Astrocyte of the spinal cord (primary cell): ENCODE data around the gene NELFCD.
"Not testable (repeated sequence)": the region's sequence is repeated elsewhere in the genome, so short reads cannot be mapped to it uniquely, and the experiment has no call there.

Experiments used
- DNase-seq: peaks from one replicate; pipeline ENCODE4 v3.0.0; 2011; ENCODE audit warnings: low read depth, low spot score
- H3K4me3 ChIP-seq: 2 replicates; pipeline ENCODE4 v1.5.1; 2011; ENCODE audit warnings: low read depth, mild to moderate bottlenecking, low read length, moderate library complexity
- CTCF ChIP-seq: IDR thresholded peaks from 2 replicates; pipeline ENCODE4 v1.5.1; 2012; ENCODE audit warnings: low read depth, mild to moderate bottlenecking, low read length, inconsistent platforms
- in situ Hi-C: cut with HindIII; loops from 2 replicates; pipeline ENCODE4 v1.10.0; 2017; ENCODE audit warnings: low sequenced_read_pairs

NELFCD gene

DNA sequence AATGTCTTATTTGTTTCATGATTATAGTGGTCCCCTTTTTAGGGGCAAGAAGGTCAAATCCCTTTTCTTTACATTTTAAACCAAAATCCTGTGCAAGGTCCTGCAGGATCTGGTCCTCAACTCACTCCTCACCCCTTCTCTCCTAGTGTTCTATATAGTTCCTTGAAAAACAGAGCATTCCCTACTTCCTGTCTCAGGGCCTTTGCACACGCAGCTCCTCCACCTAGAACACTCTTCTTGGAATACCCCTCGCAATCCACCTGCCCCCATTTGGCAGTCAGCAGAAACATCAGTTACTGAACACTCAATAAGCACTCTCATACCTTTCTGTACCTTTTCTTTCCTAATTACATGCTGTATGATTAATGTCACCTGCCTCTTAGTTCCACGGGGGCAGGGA, 54.3 kb downstream of the NELFCD start:
- in situ Hi-C loops: no loop called here
- no peak overlapping the region for H3K4me3 ChIP-seq
- DNase-seq: no peak
- TF ChIP-seq CTCF: no peak

DNA sequence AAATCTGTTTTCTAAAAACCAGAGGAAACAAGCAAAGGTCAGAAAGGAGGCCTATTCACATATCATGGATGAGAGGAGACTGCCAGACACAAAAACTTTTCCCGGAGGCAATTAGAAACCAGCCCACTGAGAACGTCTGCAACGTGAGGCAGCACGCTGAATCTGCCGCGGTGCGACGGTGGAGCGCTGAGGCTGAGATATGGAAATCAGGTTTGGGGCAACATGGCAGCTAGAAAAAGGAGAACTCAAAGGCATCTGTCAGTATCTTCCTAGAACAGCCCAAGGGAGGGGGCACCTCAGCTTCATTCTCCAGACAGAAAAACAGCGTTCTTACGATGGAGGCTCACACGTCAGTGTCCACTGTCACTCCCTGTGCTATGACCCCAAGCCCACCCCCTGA, 56.3 kb downstream of the NELFCD start:
- TF ChIP-seq CTCF: no peak
- no peak for DNase-seq
- in situ Hi-C loops: no loop called here
- no peak overlapping the region for H3K4me3 ChIP-seq

DNA sequence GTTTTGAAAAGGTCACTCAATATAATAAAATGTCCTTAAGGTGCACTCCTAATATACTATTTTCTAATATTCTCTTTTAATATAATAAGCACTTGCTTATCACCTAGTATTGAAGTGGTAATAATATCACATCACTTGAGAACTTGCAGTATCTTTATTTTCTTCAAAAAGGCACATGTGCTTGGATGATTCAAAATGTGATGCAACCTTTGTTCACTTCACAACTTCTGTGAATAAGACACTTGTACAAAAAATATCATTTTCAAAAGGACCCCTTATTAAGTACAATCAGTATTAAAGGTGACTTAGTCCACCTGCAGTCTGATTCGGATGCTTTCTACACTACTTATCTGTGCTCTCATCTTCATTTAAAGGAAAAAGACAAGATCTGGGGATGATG, 58.2 kb downstream of the NELFCD start:
- in situ Hi-C loops: no loop called here
- no peak overlapping the region for H3K4me3 ChIP-seq
- TF ChIP-seq CTCF: no peak
- no peak for DNase-seq

- no peak overlapping the region for H3K4me3 ChIP-seq
- TF ChIP-seq CTCF: no peak
- in situ Hi-C loops: no loop called here
- no peak for DNase-seq
Measured at GRCh38 chr20:59040667-59041066, 59.6 kb downstream of the NELFCD start.

GRCh38 chr20:59041487-59041886, 60.4 kb downstream of the NELFCD start:
- DNase-seq, in situ Hi-C loops: not testable (repeated sequence)
- peak overlapping the region; percentile 71 for H3K4me3 ChIP-seq

DNA sequence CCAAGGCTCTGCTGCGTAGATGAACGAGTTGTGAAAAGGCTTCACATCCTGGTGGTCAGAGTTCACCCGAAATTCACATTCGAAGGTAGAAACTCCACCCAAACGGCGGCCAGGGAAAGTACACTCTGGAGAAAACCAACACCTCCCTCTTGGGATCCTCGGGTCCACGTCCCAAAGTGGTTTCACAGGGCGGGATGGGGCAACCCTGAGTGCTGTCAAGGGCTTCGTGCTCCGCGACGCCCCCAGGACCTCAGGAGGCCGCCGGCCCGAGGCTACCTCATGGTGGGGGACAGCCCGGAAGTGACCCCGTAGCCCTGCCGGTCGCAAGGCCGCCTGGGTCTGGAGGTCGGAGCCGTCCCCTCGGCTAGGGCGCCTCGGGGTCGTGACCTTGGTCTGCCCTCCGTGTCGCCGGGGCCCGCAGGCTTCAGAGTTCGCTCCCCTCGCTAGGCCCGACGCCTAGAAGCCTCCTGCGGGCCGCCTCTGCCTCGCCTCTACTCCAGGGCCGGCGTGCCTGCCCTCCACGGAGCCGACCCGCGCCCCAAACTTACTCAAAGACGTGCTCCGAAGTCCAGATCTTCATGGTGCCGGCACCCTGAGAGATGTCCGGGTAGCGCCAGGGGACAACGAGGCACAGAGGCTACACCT, 61.2 kb downstream of the NELFCD start, which contains the start of gene PRELID3B:
Gene PRELID3B, minus strand, starts transcription at position 636 of the 645 bp plus-strand sequence. Its CDS starts 56 bp downstream, at position 580.
- no peak for DNase-seq
- peak within 1 kb of the TSS; percentile 71 for H3K4me3 ChIP-seq
- in situ Hi-C loops: no loop called here
- TF ChIP-seq CTCF: no peak

DNA sequence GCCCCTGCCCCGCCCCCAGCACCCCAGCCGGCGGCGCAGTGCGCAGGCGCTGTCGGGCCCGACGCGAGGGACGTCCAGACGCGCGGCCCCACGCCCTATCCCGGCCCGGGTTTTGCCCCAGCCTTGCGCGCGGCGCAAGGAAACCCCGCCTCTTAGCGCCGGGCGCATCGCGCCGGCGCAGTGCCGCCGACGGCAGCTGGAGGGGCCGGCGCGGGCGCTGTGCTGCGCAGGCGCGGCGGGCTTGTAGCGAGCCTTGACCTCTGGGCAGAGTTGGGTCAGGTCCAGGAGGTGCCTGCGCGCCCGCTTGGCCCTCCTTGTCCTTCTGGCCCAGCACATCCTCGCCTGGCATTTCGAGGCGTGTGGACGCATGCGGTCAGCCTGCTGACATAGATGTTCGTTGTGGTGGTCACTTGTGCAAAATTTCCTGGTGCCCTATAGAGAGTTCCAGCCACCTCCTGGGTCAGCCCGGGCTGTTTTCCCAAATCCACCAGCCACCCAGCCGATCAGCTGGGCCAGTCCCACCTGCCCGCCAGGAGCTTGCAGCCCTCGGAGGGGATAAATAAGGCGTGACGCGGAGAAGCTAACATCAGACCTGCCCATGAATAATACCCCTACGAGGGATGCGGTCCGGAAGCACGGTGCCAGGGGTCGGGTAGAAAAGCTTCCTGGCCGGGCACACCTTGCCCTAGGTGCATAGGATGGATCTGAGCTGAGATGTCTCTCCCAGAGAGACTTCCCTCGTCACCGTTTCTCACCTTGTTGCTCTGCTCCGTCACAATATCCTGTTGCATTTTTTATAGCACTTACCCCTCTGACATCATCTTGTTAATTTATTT, 62.0 kb downstream of the NELFCD start:
- DNase-seq: peak; percentile 90
- in situ Hi-C loops: no loop called here
- TF ChIP-seq CTCF: no peak
- H3K4me3 ChIP-seq: peak overlapping the region; percentile 71
